Erythroblast (primary cell): Measurements from ENCODE around the gene AKAP8L.

Experiments
- GATA1 ChIP-seq: IDR thresholded peaks from 2 replicates; pipeline ENCODE4 v1.6.1; 2011; ENCODE audit warnings: low read depth, mild to moderate bottlenecking, control low read depth, low read length, moderate library complexity
- POLR2A ChIP-seq: IDR thresholded peaks from 2 replicates; pipeline ENCODE4 v1.6.1; 2011; ENCODE audit warnings: mild to moderate bottlenecking, low read length

- TF ChIP-seq POLR2A: no peak
- TF ChIP-seq GATA1: no peak
Observed at GRCh38 chr19:15367439-15367838, 51.3 kb downstream of the AKAP8L start.
